Ishikawa (cell line): ENCODE data around the gene RSU1.

Experiments used
- EGR1 ChIP-seq: IDR thresholded peaks from 2 replicates; pipeline ENCODE4 v1.6.1; 2012
- YY1 ChIP-seq: IDR thresholded peaks from 2 replicates; pipeline ENCODE4 v1.6.1; 2012; ENCODE audit warnings: low read depth

DNA sequence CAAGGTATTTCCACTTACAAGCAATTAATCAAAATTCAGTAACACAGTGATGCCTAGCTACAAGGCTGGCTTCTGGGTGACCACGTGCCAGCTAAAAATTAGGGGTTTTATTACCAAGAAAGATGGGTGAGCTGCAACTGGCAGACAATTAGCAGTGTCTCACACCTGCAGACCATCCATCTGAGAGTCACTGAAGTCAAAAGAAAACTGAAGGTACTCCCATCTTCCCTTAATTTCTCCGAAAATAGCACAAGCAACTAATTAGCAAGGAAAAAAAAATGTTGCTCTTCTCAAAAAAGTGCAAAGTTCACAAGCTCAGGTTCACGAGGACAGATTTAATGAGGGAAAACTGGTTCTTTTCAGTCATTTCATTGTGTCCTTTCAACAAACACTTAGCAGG lies 28.4 kb downstream of the RSU1 start:
- TF ChIP-seq EGR1, result no peak
- TF ChIP-seq YY1, result no peak
